ENCODE results near the gene MPI.

Gene MPI

DNA sequence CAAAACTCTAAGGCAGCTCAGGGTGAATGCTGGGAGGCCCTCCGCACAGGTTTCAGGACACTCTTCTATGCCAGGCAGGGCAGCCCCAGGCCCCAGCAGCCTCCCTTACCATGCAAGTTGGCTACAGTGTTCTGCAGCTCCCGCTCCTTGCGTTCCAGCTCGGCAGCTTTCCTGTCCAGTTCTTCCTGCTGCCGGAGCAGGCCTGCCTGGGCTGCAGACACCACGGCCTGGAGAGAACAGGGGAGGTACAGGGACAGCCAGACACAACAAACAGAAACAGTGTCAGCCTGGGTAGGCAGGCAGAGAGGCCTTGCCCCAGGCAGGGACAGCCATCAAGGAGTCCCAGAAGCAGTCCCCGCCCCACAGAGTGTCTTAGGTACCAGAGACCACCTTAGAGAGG, 37.9 kb upstream of the MPI start:
- POLR2A ChIA-PET = no interaction called here

GRCh38 chr15:74854453-74855022, 35.3 kb upstream of the MPI start:
- ChIA-PET POLR2A (interaction anchor here (0.9 kb wide), 1 partner anchor 12 kb away, joined by 3 read pairs; no protein-coding TSS in a partner anchor), CTCF (interaction anchor here (1.2 to 3.9 kb wide), 3 partner anchors 12 to 47 kb away, joined by 3 to 14 read pairs (median 5); partner anchors contain the start of gene ULK3)
- H3K4me3 ChIP-seq (ENCODE audit: low read depth, low read length) = no peak overlapping the region
- DNase-seq (ENCODE audit: low read depth, low spot score) = no peak
- TF ChIP-seq CTCF (IDR thresholded peaks at IDR 0.05; ENCODE audit: insufficient read depth, low read length, missing control alignments) = no peak

More for the DNA sequence above, 37.9 kb upstream of the MPI start:
- CTCF ChIA-PET = no interaction called here
- no peak for DNase-seq (ENCODE audit: low read depth, low spot score)
- no peak overlapping the region for H3K4me3 ChIP-seq (ENCODE audit: low read depth, low read length)
- TF ChIP-seq CTCF (IDR thresholded peaks at IDR 0.05; ENCODE audit: insufficient read depth, low read length, missing control alignments) = no peak

DNA sequence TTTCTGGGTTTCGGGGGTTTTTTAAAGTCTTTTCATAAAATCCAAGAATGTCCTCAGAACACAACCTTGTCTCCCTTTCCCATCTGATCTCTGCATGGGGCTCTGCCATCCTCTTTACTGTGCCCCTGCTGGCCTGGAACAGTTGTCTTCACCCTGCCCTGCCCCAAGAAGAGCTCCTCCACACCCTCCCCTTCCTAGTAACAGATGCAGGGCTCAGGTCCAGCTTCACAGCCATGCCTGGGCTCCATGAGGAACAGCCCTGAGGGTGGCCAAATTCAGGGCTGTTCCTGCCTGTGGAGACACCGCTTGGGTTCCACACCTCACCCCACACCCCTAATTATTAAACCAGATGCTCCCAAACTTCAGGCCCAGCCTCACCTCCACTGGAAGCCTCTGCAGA, 34.0 kb upstream of the MPI start:
- ChIA-PET POLR2A (interaction anchor here (0.9 kb wide), 1 partner anchor 13 kb away, joined by 3 read pairs; no protein-coding TSS in a partner anchor), CTCF (interaction anchor here (1.2 to 3.9 kb wide), 4 partner anchors 8 to 46 kb away, joined by 3 to 14 read pairs (median 7); partner anchors contain the start of gene ULK3)
- no peak overlapping the region for H3K4me3 ChIP-seq (ENCODE audit: low read depth, low read length)
- no peak for TF ChIP-seq CTCF (IDR thresholded peaks at IDR 0.05; ENCODE audit: insufficient read depth, low read length, missing control alignments)
- no peak for DNase-seq (ENCODE audit: low read depth, low spot score)

DNA sequence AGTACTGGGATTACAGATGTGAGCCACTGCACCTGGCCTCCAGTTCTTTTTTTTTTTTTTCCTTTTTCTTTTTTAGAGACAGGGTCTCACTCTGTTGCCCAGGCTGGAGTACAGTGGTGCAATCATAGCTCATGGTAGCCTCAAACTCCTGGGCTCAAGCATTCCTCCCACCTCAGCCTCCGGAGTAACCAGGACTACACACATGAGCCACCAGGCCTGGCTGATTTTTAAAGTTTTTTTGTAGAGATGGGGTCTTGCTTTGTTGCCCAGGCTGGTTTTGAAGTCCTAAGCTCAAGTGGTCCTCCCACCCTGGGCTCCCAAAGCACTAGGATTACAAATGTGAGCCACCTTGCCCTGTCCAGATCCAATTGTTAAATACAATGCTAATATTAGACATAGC, 33.3 kb upstream of the MPI start:
- ChIA-PET CTCF (interaction anchor here (1.5 to 3.9 kb wide), 3 partner anchors 9 to 45 kb away, joined by 4 to 14 read pairs (median 10); partner anchors contain the start of gene ULK3), POLR2A (no interaction called here)
- TF ChIP-seq CTCF (IDR thresholded peaks at IDR 0.05; ENCODE audit: insufficient read depth, low read length, missing control alignments) = no peak
- no peak for DNase-seq (ENCODE audit: low read depth, low spot score)
- no peak overlapping the region for H3K4me3 ChIP-seq (ENCODE audit: low read depth, low read length)

GRCh38 chr15:74857082-74857655, 32.7 kb upstream of the MPI start:
- POLR2A ChIA-PET = no interaction called here
- CTCF ChIA-PET = interaction anchor here (1.2 to 2.2 kb wide), 3 partner anchors 10 to 44 kb away, joined by 4 to 10 read pairs (median 4); partner anchors contain the start of gene SCAMP2
- DNase-seq (ENCODE audit: low read depth, low spot score) = no peak
- H3K4me3 ChIP-seq (ENCODE audit: low read depth, low read length) = no peak overlapping the region
- no peak for TF ChIP-seq CTCF (IDR thresholded peaks at IDR 0.05; ENCODE audit: insufficient read depth, low read length, missing control alignments)

DNA sequence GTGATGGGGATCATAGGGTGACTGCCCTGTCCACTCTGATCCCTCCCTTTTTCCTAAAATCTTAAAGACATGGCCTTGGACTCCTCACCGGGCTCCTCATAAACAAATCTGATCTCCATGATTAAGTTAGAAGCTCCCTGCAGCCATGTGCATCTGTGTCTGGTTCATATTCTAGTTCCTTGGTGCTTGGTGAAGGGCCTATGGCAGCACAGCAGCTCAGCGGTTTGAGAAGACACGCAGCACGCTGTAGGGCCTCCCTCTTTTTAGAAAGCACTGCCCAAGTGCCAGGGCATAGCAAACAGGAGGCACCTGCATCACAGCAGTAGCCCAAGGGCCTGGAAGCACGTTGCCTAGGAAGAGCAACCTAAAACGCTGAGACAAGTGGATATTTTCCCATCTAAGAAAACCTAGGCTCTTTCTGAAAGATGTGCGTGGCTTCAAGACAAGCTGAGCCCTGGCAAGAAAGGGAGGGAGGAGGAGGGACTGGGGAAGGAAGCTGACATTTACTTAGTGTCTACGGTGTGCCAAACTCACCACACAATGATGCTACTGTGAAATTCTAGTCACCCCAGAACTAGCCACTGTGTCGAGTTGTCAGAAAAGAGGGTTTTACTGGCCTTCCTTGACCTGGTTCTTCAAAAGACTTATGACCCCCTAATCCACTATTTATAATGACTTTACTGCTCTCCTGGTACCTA, 32.0 kb upstream of the MPI start:
- CTCF ChIA-PET = interaction anchor here (1.2 to 2.8 kb wide), 3 partner anchors 15 to 44 kb away, joined by 4 to 10 read pairs (median 9); partner anchors contain the start of genes SCAMP2 and ULK3
- DNase-seq (ENCODE audit: low read depth, low spot score) = no peak
- no peak for TF ChIP-seq CTCF (IDR thresholded peaks at IDR 0.05; ENCODE audit: insufficient read depth, low read length, missing control alignments)
- H3K4me3 ChIP-seq (ENCODE audit: low read depth, low read length) = no peak overlapping the region
- POLR2A ChIA-PET = no interaction called here

Measured in AG04449 (cell line).